Hematopoietic multipotent progenitor cell treated with erythropoietin and hydrocortisone succinate and interleukin-3 and kit ligand, for 6 days (in vitro differentiated cells): Measurements from ENCODE around the gene CTPS2.
"Not testable (repeated sequence)": the region's sequence is repeated elsewhere in the genome, so short reads cannot be mapped to it uniquely, and the experiment has no call there.

Experiments
- DNase-seq: peaks from one replicate; pipeline ENCODE4 v3.0.0-alpha.2; 2015

The CTPS2 gene

DNA sequence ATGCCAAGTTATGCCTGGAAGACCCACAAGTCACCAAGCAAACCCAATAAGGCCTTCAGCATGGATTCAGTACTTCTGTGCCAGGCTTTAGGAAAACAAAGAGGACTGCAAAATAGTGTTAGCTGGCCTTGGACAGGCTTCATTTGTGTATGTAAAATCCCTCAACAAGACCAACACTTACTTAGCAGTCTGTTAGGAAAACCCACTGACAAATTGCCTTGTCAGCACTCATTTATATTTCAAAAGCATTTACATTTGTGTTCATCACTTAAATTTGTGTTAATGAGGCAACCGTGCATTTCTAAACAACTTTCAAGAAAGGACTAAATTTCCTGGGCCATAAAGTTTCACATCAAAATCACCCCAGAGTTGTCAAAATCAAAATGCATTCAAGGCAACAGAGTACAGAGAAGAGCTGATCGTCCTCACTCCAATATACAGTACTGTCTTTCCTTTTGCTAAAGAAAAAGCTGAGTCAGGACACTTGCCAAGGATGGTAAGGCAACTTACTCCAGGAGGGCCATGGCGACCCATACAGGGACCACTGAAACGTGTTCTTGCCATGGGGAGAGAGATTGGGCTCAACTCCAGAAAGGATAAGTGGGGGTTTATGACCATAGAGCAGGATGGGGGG is 61.0 kb downstream of the CTPS2 start:
- DNase-seq = no peak

DNA sequence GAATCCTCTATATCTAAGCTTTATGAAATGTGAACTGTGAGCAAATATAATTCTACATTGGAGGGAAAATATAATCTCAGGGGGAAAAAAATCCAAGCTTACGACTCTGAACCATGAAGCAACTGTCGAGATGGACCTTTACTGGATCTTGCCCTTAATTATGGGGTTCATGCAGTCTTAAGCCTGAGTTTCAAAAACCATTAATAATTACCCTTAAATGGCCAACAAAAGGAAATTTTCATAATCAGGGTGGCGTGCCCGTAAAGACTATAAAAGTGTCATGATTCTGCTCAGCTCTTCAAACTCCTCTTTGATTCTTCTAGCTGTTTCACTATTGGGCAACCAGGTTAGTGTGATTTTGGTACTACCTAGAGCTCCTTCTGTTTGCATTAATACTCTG is 62.6 kb downstream of the CTPS2 start, which contains the start of gene S100G:
Gene S100G, plus strand, starts transcription at position 301 of the 400 bp plus-strand sequence. CDS start 849 bp downstream, outside the sequence.
- no peak for DNase-seq

DNA sequence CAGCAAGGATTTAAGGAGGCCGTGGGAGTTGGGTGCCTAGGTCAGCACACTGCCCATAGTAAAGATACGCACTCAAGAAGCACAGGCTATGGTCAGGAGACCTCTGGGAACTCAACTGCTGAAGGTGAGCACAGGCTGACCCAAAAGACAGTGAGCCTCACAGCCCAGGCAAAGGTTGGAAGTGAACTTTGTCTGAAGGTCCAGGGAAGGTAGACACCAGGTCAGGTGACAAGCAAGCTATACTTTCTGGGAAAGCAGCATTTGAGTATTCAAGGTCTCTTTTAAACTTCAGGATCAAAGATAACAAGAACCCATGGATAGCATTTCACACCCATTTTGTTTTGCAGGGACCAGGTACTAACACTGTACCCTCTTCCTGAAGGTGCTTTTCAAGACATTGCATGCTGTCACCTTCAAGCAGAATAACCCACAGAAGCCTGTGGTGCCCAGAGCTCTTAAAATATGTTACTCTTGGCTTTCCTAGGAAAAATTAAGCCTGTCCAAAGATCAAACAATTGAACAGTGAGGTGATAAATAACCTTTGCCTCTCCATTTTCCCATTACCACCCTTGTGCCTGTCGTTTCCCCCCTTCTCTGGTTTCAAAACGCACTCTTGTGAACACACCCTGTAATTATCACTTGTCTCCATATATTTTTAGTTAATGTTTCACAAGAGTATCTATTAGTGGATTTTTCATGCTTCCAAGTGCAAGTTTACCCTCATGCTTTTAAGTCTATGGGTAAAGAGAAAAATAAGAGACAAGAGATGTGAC is 65.9 kb downstream of the CTPS2 start:
- DNase-seq = no peak

DNA sequence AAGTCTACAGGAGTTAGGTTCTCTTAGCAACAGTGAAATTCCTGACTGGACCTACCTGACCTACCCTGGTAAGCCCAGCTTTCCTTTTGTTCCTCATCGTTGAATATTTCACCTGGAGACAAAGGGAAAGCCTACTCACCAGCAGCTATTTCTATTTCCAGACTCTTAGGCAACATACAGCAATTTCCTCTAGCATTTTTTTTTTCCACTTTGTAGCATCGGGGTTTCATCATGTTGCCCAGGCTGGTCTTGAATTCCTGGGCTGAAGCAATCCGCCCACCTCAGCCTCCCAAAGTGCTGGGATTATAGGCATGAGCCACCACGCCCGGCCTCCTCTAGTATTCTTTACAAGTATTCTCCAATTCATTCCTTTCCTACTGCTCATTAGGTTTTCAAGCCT is 69.3 kb downstream of the CTPS2 start:
- DNase-seq = no peak

DNA sequence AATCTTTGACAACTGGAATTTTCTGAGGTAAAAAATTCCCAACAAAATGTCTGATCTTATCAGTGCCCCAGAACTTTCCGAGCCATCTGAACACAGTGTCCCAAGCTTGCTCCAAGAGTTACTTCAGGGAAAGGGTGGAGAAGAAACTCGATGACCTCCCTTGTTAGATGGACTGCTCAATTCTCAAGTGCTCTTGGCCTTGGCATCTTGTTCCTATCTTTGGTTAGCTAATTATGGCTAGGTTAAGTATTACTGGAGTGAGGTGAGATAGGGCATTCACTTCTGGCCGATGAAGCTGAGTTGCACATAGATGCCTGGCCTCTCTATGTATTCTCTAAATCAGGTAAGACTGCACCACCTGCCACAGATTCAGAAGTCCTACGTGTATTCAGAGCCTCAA is 71.6 kb downstream of the CTPS2 start:
- DNase-seq = no peak

DNA sequence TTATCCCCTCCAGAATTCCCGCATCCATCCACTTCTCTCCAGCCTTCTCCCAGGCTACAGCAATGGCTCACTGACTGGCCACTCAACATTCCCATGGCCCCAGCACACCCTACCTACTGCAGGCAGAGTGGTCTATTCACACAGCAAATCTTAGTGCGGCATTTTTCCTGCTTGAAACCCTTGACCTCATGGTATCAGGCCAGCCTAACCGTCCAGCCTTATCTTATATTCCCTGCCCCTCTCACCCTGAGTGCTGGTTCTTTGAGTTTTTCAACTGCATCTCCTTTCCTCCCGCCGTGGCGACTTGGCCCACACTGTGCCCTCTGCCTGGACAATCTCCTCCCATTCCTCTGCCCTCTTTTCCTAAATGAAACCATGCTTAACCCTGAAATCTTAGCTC is 72.5 kb downstream of the CTPS2 start:
- peak; percentile 19 for DNase-seq

DNA sequence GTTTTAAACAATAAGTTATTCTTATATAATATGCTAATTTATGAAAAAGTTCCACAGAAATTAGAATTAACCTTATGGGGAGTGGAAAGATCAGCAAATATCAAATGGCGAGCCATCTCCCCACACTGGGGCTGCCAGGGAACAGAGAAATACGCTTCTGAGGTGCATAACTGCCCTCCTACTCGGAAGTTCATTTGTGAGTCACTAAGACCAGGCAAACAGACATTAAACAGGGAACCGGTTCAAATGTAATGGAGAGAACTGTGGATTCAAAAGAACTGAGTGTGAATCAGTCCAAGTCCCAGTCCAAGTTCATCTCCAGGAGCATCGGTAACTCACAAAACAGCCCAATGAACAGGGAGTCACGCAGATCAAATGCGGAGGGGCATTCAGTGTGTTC is 73.9 kb downstream of the CTPS2 start:
- no peak for DNase-seq

DNA sequence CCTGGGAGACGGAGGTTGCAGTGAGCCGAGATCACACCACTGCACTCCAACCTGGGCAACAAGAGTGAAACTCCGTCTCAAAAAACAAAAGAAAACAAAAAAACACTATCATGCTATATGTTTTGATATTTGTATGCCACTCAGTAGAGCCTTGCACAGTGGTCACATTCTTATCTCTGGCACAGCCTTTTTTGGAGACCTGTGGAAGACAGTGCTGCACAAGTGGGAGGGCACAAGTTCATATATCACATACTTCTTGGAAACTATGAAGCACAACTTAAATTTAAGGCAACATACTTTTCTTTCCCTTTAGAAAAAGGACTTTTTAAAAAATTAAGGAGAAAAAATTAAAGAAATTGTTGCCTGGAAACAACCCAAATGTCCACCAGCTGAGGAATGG is 76.9 kb downstream of the CTPS2 start:
- DNase-seq = peak; percentile 56

DNA sequence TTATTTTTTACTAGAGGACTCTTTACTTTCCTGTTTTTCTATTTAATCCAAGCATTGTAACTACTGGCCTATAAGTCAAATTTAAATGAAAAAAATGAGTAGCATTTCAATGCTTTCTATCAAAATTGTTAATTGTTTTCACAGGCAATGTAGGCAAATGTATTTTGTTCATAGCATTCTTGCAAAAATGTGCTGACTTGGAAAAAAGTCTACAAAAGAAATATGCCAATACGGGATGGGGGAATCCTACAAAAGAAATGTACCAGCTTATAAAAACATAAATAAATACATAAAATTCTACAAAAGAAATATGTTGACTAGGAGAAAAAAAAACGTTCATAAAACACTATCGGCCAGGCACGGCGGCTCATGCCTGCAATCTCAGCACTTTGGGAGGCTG is 77.4 kb downstream of the CTPS2 start:
- DNase-seq = no peak

DNA sequence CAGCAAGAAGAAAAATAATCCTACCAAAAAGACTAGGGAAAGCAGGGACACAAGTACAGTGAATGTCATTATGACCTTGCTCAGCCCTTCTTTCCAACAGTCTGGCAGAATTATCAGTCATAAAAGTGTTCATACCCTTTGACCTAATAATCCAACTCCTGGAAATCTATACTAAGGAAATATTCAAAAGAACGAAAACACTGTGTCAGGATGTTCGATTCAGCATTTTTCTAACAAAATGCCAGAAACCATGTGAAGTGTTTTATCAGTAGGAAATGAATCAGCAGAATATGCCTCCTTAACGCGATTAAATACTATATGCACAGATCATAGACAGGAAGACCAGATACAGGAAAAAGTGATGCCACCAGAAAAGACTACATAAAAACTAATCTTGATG is 78.7 kb downstream of the CTPS2 start:
- peak; percentile 58 for DNase-seq

DNA sequence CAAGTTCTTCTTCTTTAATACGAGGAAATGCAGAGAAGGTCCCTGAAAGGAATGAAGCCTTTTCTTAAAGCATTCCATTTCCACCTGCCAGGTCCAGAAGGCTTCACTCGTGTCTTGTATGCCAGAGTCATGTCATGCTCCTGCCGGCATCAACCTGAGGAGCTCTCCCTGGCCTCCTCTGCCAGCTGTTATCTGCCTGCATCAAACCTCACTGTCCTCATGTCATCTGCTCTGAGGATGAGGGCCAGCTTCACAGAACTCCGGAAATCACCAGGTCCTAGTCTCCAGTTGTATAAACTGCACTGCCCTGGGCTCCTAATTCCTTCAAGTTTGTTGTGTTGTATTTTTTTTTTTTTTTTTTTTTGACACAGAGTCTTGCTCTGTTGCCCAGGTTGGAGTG is 82.6 kb downstream of the CTPS2 start:
- peak; percentile 51 for DNase-seq

DNA sequence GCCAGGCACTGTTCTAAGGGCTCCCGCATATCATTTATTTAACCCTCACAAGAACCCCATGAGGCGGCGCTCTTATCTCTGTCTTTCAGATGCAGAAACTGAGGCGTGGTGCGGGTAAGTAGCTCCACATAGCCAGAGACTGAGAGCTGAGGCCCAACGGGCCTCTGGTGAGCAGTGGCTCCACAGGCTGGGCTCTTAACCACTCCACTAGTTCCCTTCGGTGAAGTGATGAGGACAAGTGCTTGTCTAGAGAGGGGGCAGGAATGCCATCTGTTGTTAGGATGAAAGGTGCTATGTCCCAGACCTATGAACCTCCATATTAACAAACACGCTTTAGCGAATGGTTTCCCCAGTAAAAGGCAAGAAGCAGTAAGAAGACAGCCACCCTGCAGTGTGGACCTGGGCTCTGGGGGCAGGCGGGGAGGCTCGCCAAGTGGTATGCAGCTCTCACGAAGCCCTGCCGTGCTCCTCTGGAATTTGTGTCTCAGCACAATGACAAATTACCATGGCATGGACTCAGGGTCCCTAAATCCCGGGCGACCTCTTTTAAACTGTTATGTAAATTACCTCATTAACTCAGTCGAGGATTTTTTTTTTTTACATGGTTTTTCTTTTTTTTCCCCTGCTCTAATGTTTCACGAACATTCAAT is 83.4 kb downstream of the CTPS2 start:
- DNase-seq = peak; percentile 91

DNA sequence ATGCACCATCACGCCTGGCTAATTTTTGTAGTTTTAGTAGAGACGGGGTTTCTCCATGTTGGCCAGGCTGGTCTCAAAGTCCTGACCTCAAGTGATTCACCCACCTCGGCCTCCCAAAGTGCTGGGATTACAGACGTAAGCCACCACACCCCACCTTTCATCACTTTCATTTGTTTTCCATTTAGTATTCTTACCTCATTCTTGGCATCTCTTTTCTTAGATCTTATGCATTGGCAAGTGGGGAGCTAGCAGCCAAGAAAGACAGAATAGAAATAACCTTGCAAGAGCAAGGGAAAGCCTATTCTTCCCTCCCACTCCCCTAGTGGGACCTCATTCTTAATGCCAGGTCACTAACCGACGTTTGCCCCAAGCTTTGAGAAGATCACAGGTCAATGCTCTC is 84.0 kb downstream of the CTPS2 start:
- DNase-seq = not testable (repeated sequence)

DNA sequence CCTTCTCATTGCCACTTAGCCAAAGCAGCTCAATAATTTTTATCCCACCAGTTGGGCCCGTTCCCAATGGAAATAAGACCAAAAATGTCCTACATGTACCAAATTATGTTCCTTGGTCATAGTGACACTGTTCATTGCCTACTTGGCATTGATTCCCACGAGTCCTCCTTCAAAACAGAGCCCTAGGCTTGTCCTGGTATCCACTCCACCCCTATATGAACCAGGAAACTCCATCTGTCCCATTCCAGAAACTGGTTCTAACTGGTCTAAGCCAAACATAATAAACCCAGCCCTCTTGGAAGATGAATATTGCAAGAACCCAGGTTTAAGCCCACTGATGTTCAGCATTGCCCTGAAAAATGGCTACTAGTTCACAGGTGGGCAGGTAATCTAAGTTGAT is 93.4 kb downstream of the CTPS2 start:
- no peak for DNase-seq

DNA sequence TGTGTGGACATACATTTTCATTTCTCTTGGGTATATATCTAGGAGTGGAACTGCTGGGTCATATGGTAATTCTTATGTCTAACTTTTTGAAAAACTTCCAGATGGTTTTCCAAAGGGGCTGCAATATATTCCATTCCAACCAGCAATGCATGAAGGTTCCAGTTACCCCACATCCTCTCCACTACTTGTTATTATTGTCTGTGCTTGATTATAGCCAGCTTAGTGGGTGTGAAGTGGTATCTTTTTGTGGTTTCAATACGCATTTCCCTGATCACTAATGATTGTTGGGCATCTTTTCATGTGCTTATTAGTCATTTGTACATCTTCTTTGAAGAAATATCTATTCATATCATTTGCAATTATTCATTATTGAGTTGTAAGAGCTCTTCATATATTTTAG is 94.0 kb downstream of the CTPS2 start:
- no peak for DNase-seq

DNA sequence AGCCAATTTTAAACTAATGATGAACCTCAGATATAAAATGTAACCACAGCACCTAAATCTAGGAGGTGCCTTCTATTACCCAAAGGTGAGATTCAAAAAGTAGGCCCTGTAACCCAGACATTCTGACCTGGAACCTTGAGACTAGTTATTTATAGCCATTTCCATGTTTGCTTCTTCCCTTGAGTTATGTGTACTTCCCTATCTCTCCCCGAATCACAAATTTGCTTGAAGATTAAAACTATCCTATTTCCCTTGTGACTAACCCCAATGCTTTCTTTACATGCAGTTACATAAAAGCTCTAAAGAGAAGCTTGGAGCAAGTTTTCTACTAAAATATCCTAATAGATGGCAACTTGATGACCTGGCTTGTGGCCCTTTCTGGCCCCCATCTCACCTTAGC is 95.1 kb downstream of the CTPS2 start:
- no peak for DNase-seq

DNA sequence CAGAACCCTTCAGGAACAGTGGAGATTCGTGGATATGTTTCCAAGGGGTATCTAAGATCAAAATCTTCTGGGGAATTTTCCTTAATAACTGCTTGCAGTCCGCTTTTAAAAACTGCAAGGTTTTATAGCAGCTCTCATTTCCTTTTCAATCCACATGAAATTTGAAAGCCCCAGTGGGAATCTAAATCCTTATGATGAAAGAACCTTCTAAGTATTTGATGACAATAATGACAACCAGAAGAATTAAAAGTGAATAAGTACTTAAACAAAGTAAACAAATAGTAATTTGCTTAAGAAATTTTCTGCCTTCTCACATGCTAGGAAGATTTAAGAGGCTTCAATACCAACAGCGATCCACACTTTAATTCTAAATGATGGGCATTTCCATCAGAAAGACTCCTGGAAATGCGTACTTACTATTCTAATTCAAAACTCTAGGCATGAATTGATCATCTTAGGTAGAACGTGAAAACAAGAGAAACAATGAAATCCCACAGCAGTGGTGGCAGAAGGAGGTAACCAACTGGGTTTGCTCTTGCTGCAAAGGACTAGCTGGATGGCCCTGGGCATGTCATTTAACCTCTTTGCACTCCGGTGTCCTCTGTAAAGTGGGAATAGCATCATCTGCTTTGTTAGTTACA is 100.1 kb downstream of the CTPS2 start:
- DNase-seq = no peak

DNA sequence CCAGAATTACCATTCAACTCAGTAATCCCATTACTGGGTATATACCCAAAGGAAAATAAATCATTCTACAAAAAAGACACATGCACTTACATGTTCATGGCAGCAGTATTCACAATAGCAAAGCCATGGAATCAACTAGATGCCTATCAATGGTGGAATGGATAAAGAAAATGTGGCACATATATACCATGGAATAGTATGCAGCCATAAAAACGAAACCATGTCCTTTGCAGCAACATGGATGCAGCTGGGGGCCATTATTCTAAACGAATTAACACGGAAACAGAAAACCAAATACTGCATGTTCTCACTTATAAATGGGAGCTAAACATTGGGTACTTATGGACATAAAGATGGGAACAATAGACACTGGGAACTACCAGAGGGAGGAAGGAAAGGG is 101.8 kb downstream of the CTPS2 start:
- not testable (repeated sequence) for DNase-seq

DNA sequence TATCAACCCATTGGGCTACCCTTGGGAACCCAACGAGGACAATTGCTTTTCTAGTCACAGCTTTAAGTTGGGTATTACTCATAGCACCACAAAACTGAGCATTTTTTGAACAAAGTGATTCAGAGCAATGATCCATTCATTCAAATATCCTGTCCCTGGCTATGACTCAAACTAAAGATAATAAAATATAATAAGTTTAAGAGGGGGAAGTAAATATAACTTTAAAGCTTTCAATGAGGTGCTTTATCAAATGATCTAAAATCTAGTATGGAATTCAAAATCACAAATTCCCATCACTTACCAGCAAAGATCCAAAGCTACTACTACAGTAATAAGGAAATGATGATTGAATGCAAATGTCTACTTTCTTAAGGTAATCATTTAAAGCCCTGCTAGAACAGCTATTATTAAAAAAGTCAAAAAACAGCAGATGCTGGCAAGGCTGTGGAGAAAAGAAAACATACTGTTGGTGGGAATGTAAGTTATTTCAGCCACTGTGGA is 102.3 kb downstream of the CTPS2 start:
- DNase-seq = no peak

DNA sequence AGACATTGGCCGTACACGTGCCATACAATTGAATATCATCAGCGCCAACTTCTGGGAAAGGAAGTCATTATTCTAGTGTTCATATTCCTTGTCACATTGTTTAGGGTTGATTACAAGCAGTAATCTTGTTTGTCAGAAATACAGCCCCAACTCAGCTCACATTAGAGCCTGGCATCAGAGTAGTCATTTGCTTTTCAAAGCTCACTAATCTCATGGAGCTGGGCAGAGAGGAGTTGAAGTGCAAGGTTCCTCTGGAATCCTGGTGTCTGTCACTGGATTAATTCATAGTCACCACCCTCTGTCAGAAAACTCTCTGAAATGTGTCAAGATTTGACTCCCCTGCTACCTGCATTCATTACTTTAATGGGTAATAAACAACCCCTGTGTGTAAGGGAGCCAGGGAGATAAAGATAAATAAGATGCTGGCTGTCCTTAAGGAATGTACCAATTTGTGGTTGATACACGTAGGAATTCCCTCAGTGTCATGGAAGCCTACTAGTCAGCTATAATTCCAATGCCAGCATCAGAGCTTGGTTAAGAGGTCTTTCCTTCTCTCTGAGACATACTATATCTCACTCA is 106.2 kb downstream of the CTPS2 start:
- no peak for DNase-seq

DNA sequence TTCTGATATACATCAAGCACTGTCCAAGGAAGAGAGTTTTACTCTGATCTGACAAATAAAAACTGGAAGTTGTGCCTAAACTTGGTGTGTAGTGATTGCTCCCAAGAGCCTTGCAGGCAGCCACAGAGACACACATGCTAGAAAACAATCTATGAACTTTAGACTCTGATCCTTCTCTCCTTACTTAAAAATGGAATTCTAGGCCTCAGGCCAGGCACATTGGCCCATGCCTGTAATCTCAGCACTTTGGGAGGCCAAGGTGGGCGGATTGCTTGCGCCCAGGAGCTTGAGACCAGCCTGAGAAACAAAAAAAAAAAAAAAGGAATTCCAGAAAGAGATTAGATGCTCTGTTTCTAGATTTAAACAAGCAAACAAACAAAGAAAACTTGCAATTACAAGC is 108.1 kb downstream of the CTPS2 start:
- DNase-seq = no peak

DNA sequence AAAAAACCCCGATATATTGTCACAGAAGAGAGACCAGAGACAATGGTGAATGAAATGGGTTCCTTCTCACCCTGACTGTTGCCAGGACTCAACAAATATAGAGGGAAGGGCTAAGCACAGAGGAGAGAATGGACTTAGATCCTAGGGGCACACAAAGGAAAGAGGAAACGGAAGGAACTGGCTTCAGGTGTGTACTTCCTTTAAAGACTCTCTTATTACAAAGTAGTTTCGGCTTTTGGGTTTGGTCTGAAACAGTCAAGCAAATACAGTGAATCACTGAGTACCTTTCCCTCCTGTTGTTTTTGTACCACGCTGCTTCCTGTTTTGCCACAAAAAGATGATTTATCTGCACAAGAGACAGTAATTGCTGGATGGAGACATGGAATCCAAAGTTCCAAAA is 108.6 kb downstream of the CTPS2 start:
- no peak for DNase-seq

DNA sequence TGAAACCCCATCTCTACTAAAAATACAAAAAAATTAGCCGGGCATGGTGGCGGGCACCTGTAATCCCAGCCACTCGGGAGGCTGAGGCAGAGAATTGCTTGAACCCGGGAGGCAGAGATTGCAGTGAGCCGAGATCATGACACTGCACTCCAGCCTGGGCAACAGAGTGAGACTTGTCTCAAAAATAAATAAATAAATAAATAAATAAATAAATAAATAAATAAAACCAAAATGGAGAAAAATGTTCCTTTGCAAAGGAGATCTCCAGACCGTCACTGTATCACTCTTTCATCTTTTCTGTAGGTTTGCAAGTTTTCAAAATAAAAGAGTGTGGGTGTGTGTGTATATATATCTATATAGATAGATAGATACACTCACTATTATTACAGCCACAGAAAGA is 109.2 kb downstream of the CTPS2 start:
- not testable (repeated sequence) for DNase-seq
